HepG2 (cell line): ENCODE results near the gene CSTB. TPM values are rescaled to one million over a fixed set of nuclear protein-coding genes. Genes with fewer than 3 reads are reported as not detected.
A peak's percentile ranks its signal among the peaks of the same experiment; 100 is the strongest.

Experiments used
- ATAC-seq: fragments of 200-7000 bp; cut with Tn5 transposase; 3 replicates; pipeline ENCODE4 v1.9.1; 2020; ENCODE audit warnings: mild to moderate bottlenecking, moderate library complexity
- BruUV-seq: library from RNA; stranded (reverse); fragments of 400-500 nt; replicated peaks from 2 replicates; lab custom pipeline; 2021; lab: Mats Ljungman, UMichigan
- CTCF ChIA-PET: fragments of 300-600 bp; formaldehyde crosslinking; extraction: SDS; loops from one replicate; lab custom pipeline; 2021; ENCODE audit warnings: low total read pairs, inconsistent platforms, low intra/inter-chr PET ratio; lab: Yijun Ruan, JAX
- POLR2A ChIA-PET: fragments of 350-600 bp; sonication (Branson Sonifier 250); formaldehyde crosslinking; loops from one replicate; lab custom pipeline; 2020; ENCODE audit warnings: antibody characterized with exemption, inconsistent platforms; lab: Yijun Ruan, JAX
- DNase-seq: peaks from one replicate; pipeline ENCODE4 v3.0.0-alpha.2; 2015; ENCODE audit warnings: low spot score
- FAIRE-seq: peaks from 3 replicates; lab custom pipeline; 2011; peaks lifted over from hg19 to GRCh38; lab: Jason Lieb, UNC
- H2AFZ ChIP-seq: one replicate; pipeline ENCODE4 v1.6.1; 2011; ENCODE audit warnings: low read length, inconsistent platforms
- H3K27ac ChIP-seq: fragments of 300-600 bp; 3 replicates; pipeline ENCODE4 v1.8.0; 2011; ENCODE audit warnings: mixed run types, mild to moderate bottlenecking, mixed read lengths, low read length, inconsistent platforms; ENCODE audit not compliant: insufficient read depth; ENCODE audit errors: extremely low read length
- H3K27me3 ChIP-seq, 2 experiments: fragments of 200-600 bp in 1 of 2; 2 replicates in 1 of 2; 3 replicates in 1 of 2; pipeline versions ENCODE4 v1.6.0 to v1.8.0; 2011; ENCODE audit warnings: low read length in 2 of 2, mild to moderate bottlenecking in 2 of 2, moderate library complexity in 2 of 2, inconsistent platforms in 1 of 2; ENCODE audit not compliant: insufficient read depth in 2 of 2, control insufficient read depth in 1 of 2
- H3K36me3 ChIP-seq, 2 experiments: fragments of 200-600 bp in 1 of 2; replicated peaks in 1 of 2; 2 replicates in 1 of 2; 3 replicates in 1 of 2; pipeline versions ENCODE4 v1.5.1 to v1.8.0; 2011; ENCODE audit warnings: low read length in 2 of 2, inconsistent platforms in 1 of 2; ENCODE audit not compliant: insufficient read depth in 2 of 2, control insufficient read depth in 1 of 2
- H3K4me1 ChIP-seq: 2 replicates; pipeline ENCODE4 v1.5.1; 2012; ENCODE audit warnings: low read length, inconsistent platforms; ENCODE audit not compliant: insufficient read depth
- H3K4me2 ChIP-seq: 2 replicates; pipeline ENCODE4 v1.6.0; 2011; ENCODE audit warnings: low read depth, low read length, inconsistent platforms
- H3K4me3 ChIP-seq, 3 experiments: fragments of 200-600 bp in 1 of 3; sonication (generic), shearing (Covaris generic) in 1 of 3; replicated peaks in 1 of 3; 2 replicates each; pipeline ENCODE4 v1.5.1; 2011 to 2016; ENCODE audit warnings: low read length in 3 of 3, inconsistent platforms in 2 of 3, low read depth in 2 of 3, mild to moderate bottlenecking in 2 of 3, control low read depth in 1 of 3, mixed read lengths in 1 of 3; ENCODE audit not compliant: insufficient read depth in 1 of 3
- H3K79me2 ChIP-seq: one replicate; pipeline ENCODE4 v1.6.1; 2011; ENCODE audit warnings: low read length, inconsistent platforms; ENCODE audit not compliant: insufficient read depth
- H3K9ac ChIP-seq: 2 replicates; pipeline ENCODE4 v1.6.0; 2011; ENCODE audit warnings: mild to moderate bottlenecking, low read depth, low read length, inconsistent platforms; ENCODE audit not compliant: insufficient read depth
- H3K9me3 ChIP-seq: 2 replicates; pipeline ENCODE4 v1.5.1; 2012; ENCODE audit warnings: mild to moderate bottlenecking, low read length
- H4K20me1 ChIP-seq: 2 replicates; pipeline ENCODE4 v1.6.0; 2011; ENCODE audit warnings: inconsistent platforms, mild to moderate bottlenecking, low read length, moderate library complexity; ENCODE audit not compliant: insufficient read depth
- ARID4A ChIP-seq: sonication (generic); formaldehyde crosslinking; IDR thresholded peaks from 2 replicates; pipeline ENCODE4 v1.5.0; 2020; ENCODE audit warnings: mild to moderate bottlenecking, missing genetic modification reagents, borderline replicate concordance
- ESRRA ChIP-seq: sonication (generic); formaldehyde crosslinking; IDR thresholded peaks from 2 replicates; pipeline ENCODE4 v1.5.1; 2020; ENCODE audit warnings: mild to moderate bottlenecking, low read depth, missing genetic modification reagents
- GLMP ChIP-seq: sonication (generic); formaldehyde crosslinking; IDR thresholded peaks from 2 replicates; pipeline ENCODE4 v1.9.0; 2021; ENCODE audit warnings: missing genetic modification reagents, mild to moderate bottlenecking, borderline replicate concordance
- HHEX ChIP-seq: IDR thresholded peaks from 2 replicates; pipeline ENCODE4 v1.6.1; 2016; ENCODE audit warnings: control low read depth
- HOXA9 ChIP-seq: sonication (generic); formaldehyde crosslinking; IDR thresholded peaks from 2 replicates; pipeline ENCODE4 v1.8.1; 2022; ENCODE audit warnings: missing genetic modification reagents, mild to moderate bottlenecking, moderate library complexity, borderline replicate concordance
- IRF9 ChIP-seq: sonication (generic); formaldehyde crosslinking; IDR thresholded peaks from 2 replicates; pipeline ENCODE4 v1.8.0; 2022; ENCODE audit warnings: missing genetic modification reagents, mild to moderate bottlenecking, borderline replicate concordance
- ZNF326 ChIP-seq: sonication (generic); formaldehyde crosslinking; IDR thresholded peaks from 2 replicates; pipeline ENCODE4 v1.4.0; 2020; ENCODE audit warnings: missing genetic modification reagents, borderline replicate concordance
- ZNF776 ChIP-seq: sonication (generic); formaldehyde crosslinking; IDR thresholded peaks from 2 replicates; pipeline ENCODE4 v1.4.0; 2020; ENCODE audit warnings: mild to moderate bottlenecking, missing genetic modification reagents
- WGBS: methylation state at CpG from one replicate; pipeline ENCODE4 v1.1.6; 2017; ENCODE audit warnings: low lambda C conversion rate; 5-methylcytosine and 5-hydroxymethylcytosine counted together
- in situ Hi-C: cut with HindIII; loops from 2 replicates; pipeline ENCODE4 v1.10.0; 2017; ENCODE audit warnings: low pct_unique_long_range_greater_than_20kb; ENCODE audit not compliant: extremely low pct_ligation_motif_present
- intact Hi-C: fragments of 100-400 bp; cut with micrococcal nuclease; formaldehyde crosslinking; loops from one replicate; pipeline ENCODE4 v1.10.0; 2022; ENCODE audit not compliant: unreplicated experiment
- polyA plus RNA-seq, 8 experiments: library from polyadenylated mRNA; depleted of rRNA in 3 of 8; stranded (reverse) in 7 of 8; unstranded in 1 of 8; fragments of >200 nt; fragmentation: Illumina TruSeq in 4 of 8; extraction: Trizol in 4 of 8; gene quantifications; 2 replicates each; pipeline versions ENCODE4 v1.2.1 to v1.2.3, GENCODE V29; 2011 to 2016; ENCODE audit warnings: low read depth in 4 of 8, missing spikeins in 1 of 8, mixed read lengths in 1 of 8; ENCODE audit not compliant: insufficient read depth in 1 of 8
- total RNA-seq, 5 experiments: library from RNA; depleted of rRNA; stranded (reverse); fragments of >200 nt; fragmentation: Illumina TruSeq; extraction: Trizol; gene quantifications; 2 replicates each; pipeline ENCODE4 v1.2.3, GENCODE V29; 2016; ENCODE audit warnings: low read depth in 1 of 5
- TF ChIP-seq, protein P1 (sequence below): sonication (generic); formaldehyde crosslinking; conservative IDR thresholded peaks from 2 replicates; pipeline ENCODE4 v1.4.0; 2020; ENCODE audit warnings: mild to moderate bottlenecking, missing genetic modification reagents, moderate library complexity
- TF ChIP-seq, protein P2 (sequence below): sonication (generic); formaldehyde crosslinking; IDR thresholded peaks from 2 replicates; pipeline ENCODE4 v1.9.0; 2021; ENCODE audit warnings: missing genetic modification reagents, borderline replicate concordance

The CSTB gene
- total and polyA plus RNA-seq, 2 of the 13 experiments (the other 11 are each of a cell fraction or from before 2014, with no cell fraction given), result 11.7 to 94.1 TPM

DNA sequence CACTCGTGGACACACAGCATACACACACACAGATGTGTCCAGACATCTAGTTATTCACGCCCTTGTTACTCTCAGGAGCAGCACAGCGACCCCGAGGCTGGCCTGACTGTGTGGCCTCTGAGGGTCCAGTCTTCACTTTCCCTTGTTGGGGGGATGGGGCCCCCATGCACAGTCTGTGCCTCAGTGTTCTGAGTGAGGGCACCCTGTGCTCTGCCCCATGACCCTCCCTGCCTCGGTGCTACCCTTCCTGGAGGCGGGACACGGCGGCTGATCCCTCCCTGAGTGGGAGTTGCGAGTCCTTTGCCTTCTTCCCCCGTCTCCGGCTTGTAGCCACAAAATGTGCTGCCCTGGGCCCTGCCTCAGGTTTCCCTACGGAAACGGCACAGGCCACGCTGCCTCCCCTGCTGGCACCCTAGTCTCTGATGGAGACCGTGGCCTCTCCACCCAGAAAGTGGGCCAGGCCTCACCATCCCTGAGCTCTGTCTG, 8.6 kb downstream of the CSTB start:
- intact Hi-C loops (no loop called here), in situ Hi-C loops (no loop called here)
- Histone ChIP-seq H3K79me2 (no peaks in the 10 kb centered on the region), H3K4me3 (no peak overlapping the region), H3K4me2 (no peak overlapping the region), H3K9me3 (no peaks in the 10 kb centered on the region), H3K9ac (no peak overlapping the region), H2AFZ (no peak overlapping the region), H3K4me1 (peaks cover 33% of the 10 kb centered on the region), H3K27ac (no peak overlapping the region), H3K36me3 (0 out of 5 replicates have a peak, but pooled peaks cover 0 to 3% of the 10 kb centered on the region in 2 experiments), H4K20me1 (no peaks in the 10 kb centered on the region), H3K27me3 (no peaks in the 10 kb centered on the region)
- FAIRE-seq (no peak), DNase-seq (no peak), ATAC-seq (peak; percentile 15)
- POLR2A ChIA-PET, result no interaction called here
- 78% methylated on average over 12 of the region's 15 CpGs for WGBS
- BruUV-seq, result no TSS peak
- TF ChIP-seq HHEX (CRISPR knock-in tag), result no peak
- TF ChIP-seq ESRRA, result no peak
- TF ChIP-seq, protein P1, sequence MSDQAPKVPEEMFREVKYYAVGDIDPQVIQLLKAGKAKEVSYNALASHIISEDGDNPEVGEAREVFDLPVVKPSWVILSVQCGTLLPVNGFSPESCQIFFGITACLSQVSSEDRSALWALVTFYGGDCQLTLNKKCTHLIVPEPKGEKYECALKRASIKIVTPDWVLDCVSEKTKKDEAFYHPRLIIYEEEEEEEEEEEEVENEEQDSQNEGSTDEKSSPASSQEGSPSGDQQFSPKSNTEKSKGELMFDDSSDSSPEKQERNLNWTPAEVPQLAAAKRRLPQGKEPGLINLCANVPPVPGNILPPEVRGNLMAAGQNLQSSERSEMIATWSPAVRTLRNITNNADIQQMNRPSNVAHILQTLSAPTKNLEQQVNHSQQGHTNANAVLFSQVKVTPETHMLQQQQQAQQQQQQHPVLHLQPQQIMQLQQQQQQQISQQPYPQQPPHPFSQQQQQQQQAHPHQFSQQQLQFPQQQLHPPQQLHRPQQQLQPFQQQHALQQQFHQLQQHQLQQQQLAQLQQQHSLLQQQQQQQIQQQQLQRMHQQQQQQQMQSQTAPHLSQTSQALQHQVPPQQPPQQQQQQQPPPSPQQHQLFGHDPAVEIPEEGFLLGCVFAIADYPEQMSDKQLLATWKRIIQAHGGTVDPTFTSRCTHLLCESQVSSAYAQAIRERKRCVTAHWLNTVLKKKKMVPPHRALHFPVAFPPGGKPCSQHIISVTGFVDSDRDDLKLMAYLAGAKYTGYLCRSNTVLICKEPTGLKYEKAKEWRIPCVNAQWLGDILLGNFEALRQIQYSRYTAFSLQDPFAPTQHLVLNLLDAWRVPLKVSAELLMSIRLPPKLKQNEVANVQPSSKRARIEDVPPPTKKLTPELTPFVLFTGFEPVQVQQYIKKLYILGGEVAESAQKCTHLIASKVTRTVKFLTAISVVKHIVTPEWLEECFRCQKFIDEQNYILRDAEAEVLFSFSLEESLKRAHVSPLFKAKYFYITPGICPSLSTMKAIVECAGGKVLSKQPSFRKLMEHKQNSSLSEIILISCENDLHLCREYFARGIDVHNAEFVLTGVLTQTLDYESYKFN (CRISPR knock-in tag), result no peak
- TF ChIP-seq IRF9 (CRISPR knock-in tag), result 0 out of 2 replicates have a peak, but pooled peaks have one; percentile 9
- no peak for TF ChIP-seq GLMP (CRISPR knock-in tag)
- TF ChIP-seq, protein P2, sequence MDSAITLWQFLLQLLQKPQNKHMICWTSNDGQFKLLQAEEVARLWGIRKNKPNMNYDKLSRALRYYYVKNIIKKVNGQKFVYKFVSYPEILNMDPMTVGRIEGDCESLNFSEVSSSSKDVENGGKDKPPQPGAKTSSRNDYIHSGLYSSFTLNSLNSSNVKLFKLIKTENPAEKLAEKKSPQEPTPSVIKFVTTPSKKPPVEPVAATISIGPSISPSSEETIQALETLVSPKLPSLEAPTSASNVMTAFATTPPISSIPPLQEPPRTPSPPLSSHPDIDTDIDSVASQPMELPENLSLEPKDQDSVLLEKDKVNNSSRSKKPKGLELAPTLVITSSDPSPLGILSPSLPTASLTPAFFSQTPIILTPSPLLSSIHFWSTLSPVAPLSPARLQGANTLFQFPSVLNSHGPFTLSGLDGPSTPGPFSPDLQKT (CRISPR knock-in tag), result no peak
- TF ChIP-seq HOXA9 (CRISPR knock-in tag), result 0 out of 2 replicates have a peak, but pooled peaks have one; percentile 4
- TF ChIP-seq ARID4A (CRISPR knock-in tag), result 0 out of 2 replicates have a peak, but pooled peaks have one; percentile 9
- no peak for TF ChIP-seq ZNF776
- no peak for TF ChIP-seq ZNF326
- CTCF ChIA-PET, result no interaction called here
